Measurements from ENCODE around the gene DXO. TPM values are rescaled to one million over a fixed set of nuclear protein-coding genes. Genes with fewer than 3 reads are reported as not detected.

Gene DXO
- polyA plus RNA-seq, 1 donor from 2014 or later, result 20.0 TPM

- Histone ChIP-seq H3K9me2 (ENCODE audit: insufficient read depth, low read length) (no peaks in the 10 kb centered on the region), H3K79me2 (replicated peaks; ENCODE audit: insufficient read depth, low read length) (no peaks in the 10 kb centered on the region), H3K4me3 (ENCODE audit: low read length) (no peak overlapping the region)
These were observed 36.1 kb downstream of the DXO start for GRCh38 chr6:31935823-31936222.

DNA sequence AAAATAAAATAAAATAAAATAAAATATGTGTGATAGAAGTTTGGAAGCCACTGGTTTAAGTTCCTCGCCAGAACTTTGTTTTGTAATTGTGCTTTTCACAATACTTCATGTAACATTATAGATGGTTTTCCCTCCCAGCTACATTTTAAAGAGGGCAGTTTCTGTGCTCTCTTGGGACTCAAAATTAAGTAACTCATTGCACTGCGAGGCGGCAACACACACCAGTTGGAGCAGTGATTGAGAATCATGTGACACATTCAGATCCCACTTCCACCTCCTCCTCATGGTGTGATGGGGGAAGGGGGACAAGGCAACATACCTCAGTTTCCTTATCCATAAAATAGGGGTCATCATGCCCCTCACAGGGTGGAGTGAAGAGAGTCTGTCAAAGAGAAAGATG, 36.9 kb downstream of the DXO start:
- H2AFZ ChIP-seq (ENCODE audit: low read depth, low read length), result no peak overlapping the region
- no peaks in the 10 kb centered on the region for H3K9me3 ChIP-seq (ENCODE audit: low read length)
- no peak overlapping the region for H3K27ac ChIP-seq (ENCODE audit: low read length)
- H3K27me3 ChIP-seq (ENCODE audit: insufficient read depth, low read depth, low read length), result no peaks in the 10 kb centered on the region
- no peaks in the 10 kb centered on the region for H4K20me1 ChIP-seq (ENCODE audit: insufficient read depth)
- H3K9me2 ChIP-seq (ENCODE audit: insufficient read depth, low read length), result no peaks in the 10 kb centered on the region
- TF ChIP-seq, protein P1, sequence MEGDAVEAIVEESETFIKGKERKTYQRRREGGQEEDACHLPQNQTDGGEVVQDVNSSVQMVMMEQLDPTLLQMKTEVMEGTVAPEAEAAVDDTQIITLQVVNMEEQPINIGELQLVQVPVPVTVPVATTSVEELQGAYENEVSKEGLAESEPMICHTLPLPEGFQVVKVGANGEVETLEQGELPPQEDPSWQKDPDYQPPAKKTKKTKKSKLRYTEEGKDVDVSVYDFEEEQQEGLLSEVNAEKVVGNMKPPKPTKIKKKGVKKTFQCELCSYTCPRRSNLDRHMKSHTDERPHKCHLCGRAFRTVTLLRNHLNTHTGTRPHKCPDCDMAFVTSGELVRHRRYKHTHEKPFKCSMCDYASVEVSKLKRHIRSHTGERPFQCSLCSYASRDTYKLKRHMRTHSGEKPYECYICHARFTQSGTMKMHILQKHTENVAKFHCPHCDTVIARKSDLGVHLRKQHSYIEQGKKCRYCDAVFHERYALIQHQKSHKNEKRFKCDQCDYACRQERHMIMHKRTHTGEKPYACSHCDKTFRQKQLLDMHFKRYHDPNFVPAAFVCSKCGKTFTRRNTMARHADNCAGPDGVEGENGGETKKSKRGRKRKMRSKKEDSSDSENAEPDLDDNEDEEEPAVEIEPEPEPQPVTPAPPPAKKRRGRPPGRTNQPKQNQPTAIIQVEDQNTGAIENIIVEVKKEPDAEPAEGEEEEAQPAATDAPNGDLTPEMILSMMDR (IDR thresholded peaks at IDR 0.05; ENCODE audit: poor library complexity, severe bottlenecking), result no peak
- TF ChIP-seq EZH2 (IDR thresholded peaks at IDR 0.05; ENCODE audit: borderline replicate concordance, insufficient read depth, low read length, poor library complexity, severe bottlenecking), result no peak
- no peak for TF ChIP-seq REST (IDR thresholded peaks at IDR 0.05; ENCODE audit: borderline replicate concordance)
- no peak for TF ChIP-seq SMC3 (conservative IDR thresholded peaks at IDR 0.05; ENCODE audit: poor library complexity)
- no peak for TF ChIP-seq EP300 (conservative IDR thresholded peaks at IDR 0.05; ENCODE audit: poor library complexity, severe bottlenecking)
- TF ChIP-seq RAD21 (conservative IDR thresholded peaks at IDR 0.05), result no peak
- no peak for TF ChIP-seq POLR2AphosphoS5 (IDR thresholded peaks at IDR 0.05)
- TF ChIP-seq MXI1 (conservative IDR thresholded peaks at IDR 0.05; ENCODE audit: poor library complexity, severe bottlenecking), result no peak
- TF ChIP-seq TAF1 (IDR thresholded peaks at IDR 0.05; ENCODE audit: low read depth), result no peak
- H3K36me3 ChIP-seq (ENCODE audit: insufficient read depth, low read length), result no peaks in the 10 kb centered on the region
- no peak overlapping the region for H3K4me3 ChIP-seq (ENCODE audit: low read length)
- H3F3A ChIP-seq (ENCODE audit: insufficient read depth, low read length, poor library complexity, severe bottlenecking), result no peaks in the 10 kb centered on the region
- H3K4me2 ChIP-seq (ENCODE audit: low read length), result no peak overlapping the region
- no peak overlapping the region for H3K9ac ChIP-seq (ENCODE audit: low read length)
- H3K79me2 ChIP-seq (replicated peaks; ENCODE audit: insufficient read depth, low read length), result no peaks in the 10 kb centered on the region

More at GRCh38 chr6:31935823-31936222, 36.1 kb downstream of the DXO start:
- Histone ChIP-seq H4K20me1 (ENCODE audit: insufficient read depth) (no peaks in the 10 kb centered on the region), H3F3A (ENCODE audit: insufficient read depth, low read length, poor library complexity, severe bottlenecking) (no peaks in the 10 kb centered on the region), H3K4me2 (ENCODE audit: low read length) (no peak overlapping the region), H3K9ac (ENCODE audit: low read length) (no peak overlapping the region), H3K9me3 (ENCODE audit: low read length) (no peaks in the 10 kb centered on the region), H3K36me3 (ENCODE audit: insufficient read depth, low read length) (no peaks in the 10 kb centered on the region), H2AFZ (ENCODE audit: low read depth, low read length) (no peak overlapping the region), H3K27me3 (ENCODE audit: insufficient read depth, low read depth, low read length) (no peaks in the 10 kb centered on the region), H3K27ac (ENCODE audit: low read length) (no peak overlapping the region)
- TF ChIP-seq, protein P1 (IDR thresholded peaks at IDR 0.05; ENCODE audit: poor library complexity, severe bottlenecking), result no peak
- TF ChIP-seq TAF1 (IDR thresholded peaks at IDR 0.05; ENCODE audit: low read depth), result no peak
- no peak for TF ChIP-seq SMC3 (conservative IDR thresholded peaks at IDR 0.05; ENCODE audit: poor library complexity)
- TF ChIP-seq EZH2 (IDR thresholded peaks at IDR 0.05; ENCODE audit: borderline replicate concordance, insufficient read depth, low read length, poor library complexity, severe bottlenecking), result no peak

Data from neural cell (in vitro differentiated cells).